ENCODE data around the gene RABGAP1L. TPM values are rescaled to one million over a fixed set of nuclear protein-coding genes. Genes with fewer than 3 reads are reported as not detected.

The RABGAP1L gene
- total RNA-seq, 4 donors from 2014 or later, result 70.5 to 100 (median 92.6) TPM

GRCh38 chr1:174818951-174819350 lies 659.6 kb downstream of the RABGAP1L start:
- Histone ChIP-seq H3K27ac (no peak overlapping the region), H3K4me3 (replicated peaks in 1 of 3) (no peak overlapping the region), H3K4me1 (no peaks in the 10 kb centered on the region), H3K27me3 (no peaks in the 10 kb centered on the region), H3K36me3 (no peaks in the 10 kb centered on the region), H3K9me3 (no peaks in the 10 kb centered on the region)
- peak; percentile 57 to 72 for DNase-seq
- 20 to 24% methylated on average over 1 of the region's 1 CpG for WGBS, 2 donors
- no peak for TF ChIP-seq POLR2A (IDR thresholded peaks at IDR 0.05)
- TF ChIP-seq, protein P1, sequence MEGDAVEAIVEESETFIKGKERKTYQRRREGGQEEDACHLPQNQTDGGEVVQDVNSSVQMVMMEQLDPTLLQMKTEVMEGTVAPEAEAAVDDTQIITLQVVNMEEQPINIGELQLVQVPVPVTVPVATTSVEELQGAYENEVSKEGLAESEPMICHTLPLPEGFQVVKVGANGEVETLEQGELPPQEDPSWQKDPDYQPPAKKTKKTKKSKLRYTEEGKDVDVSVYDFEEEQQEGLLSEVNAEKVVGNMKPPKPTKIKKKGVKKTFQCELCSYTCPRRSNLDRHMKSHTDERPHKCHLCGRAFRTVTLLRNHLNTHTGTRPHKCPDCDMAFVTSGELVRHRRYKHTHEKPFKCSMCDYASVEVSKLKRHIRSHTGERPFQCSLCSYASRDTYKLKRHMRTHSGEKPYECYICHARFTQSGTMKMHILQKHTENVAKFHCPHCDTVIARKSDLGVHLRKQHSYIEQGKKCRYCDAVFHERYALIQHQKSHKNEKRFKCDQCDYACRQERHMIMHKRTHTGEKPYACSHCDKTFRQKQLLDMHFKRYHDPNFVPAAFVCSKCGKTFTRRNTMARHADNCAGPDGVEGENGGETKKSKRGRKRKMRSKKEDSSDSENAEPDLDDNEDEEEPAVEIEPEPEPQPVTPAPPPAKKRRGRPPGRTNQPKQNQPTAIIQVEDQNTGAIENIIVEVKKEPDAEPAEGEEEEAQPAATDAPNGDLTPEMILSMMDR (IDR thresholded peaks at IDR 0.05), result no peak
- intact Hi-C loops (cut with DNase I), result no loop called here

DNA sequence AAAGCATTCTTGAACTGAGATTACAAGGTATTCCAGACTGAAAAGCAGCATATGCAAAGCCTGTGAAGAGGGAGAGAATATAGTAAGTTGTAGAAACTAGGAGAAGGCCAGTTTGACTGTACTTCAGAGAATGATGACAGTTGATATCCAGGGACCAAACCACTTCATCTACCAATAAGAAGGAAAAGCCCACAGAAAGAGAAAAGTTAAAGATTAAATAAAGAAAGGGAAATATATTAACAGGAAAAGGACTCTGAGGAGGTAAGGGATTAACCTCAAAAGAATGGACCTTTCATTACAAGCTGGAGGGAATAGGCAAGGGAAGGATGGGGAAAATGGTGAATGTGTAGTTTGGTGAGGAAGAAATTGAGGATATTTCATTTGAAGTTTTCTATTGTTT lies 660.3 kb downstream of the RABGAP1L start:
- DNase-seq, result no peak
- no peaks in the 10 kb centered on the region for H3K4me1 ChIP-seq
- H3K9me3 ChIP-seq, result no peaks in the 10 kb centered on the region
- intact Hi-C loops (cut with DNase I), result no loop called here
- no peaks in the 10 kb centered on the region for H3K27me3 ChIP-seq
- no peak overlapping the region for H3K27ac ChIP-seq
- H3K4me3 ChIP-seq (replicated peaks in 1 of 3), result no peak overlapping the region
- H3K36me3 ChIP-seq, result no peaks in the 10 kb centered on the region
- no peak for TF ChIP-seq POLR2A (IDR thresholded peaks at IDR 0.05)
- TF ChIP-seq, protein P1 (IDR thresholded peaks at IDR 0.05), result no peak

DNA sequence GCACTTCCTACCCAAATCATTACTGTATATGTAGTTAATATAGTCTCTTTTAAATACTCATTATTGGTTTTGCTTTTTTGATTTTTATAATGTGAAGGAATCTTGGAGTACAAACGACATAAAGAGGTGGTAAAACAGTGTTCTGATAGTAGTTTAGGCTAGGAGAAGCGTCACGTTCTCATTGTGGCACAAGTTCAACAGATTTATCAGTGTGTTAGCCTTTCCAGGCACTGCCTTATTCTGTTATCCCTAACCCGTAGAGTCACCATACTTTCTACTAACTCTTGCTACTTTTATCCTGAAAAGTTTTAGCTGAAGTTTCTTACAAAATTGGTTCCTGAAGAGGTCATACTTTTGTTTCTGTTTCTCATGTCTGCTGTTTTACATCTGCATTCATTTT lies 665.8 kb downstream of the RABGAP1L start:
- H3K36me3 ChIP-seq, result no peaks in the 10 kb centered on the region
- TF ChIP-seq, protein P1 (IDR thresholded peaks at IDR 0.05), result no peak
- no peak for TF ChIP-seq POLR2A (IDR thresholded peaks at IDR 0.05)
- H3K4me3 ChIP-seq (replicated peaks in 1 of 3), result no peak overlapping the region
- no peak for DNase-seq
- no peak overlapping the region for H3K27ac ChIP-seq
- no peaks in the 10 kb centered on the region for H3K27me3 ChIP-seq
- intact Hi-C loops (cut with DNase I), result no loop called here
- H3K4me1 ChIP-seq, result no peaks in the 10 kb centered on the region
- WGBS, 2 donors, result 92 to 94% methylated on average over 4 of the region's 4 CpGs
- no peaks in the 10 kb centered on the region for H3K9me3 ChIP-seq

DNA sequence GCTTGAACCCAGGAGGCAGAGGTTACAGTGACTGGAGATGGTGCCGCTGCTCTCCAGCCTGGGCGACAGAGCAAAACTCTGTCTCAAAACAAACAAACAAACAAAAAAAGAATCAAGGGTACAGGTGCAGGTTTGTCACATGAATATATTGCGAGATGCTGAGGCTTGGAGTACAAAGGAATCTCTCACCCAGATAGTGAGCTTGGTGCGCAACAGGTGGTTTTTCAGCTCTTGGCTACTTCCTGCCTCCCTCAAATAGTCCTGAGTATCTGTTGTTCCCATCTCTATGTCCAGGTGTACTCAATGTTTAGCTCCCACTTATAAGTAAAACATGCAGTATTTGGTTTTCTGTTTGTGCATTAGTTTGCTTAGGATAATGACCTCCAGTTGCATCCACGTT lies 666.5 kb downstream of the RABGAP1L start:
- intact Hi-C loops (cut with DNase I), result no loop called here
- no peak for DNase-seq
- no peak overlapping the region for H3K27ac ChIP-seq
- TF ChIP-seq, protein P1 (IDR thresholded peaks at IDR 0.05), result no peak
- TF ChIP-seq POLR2A (IDR thresholded peaks at IDR 0.05), result no peak
- H3K27me3 ChIP-seq, result no peaks in the 10 kb centered on the region
- no peaks in the 10 kb centered on the region for H3K9me3 ChIP-seq
- 95 to 98% methylated on average over 5 of the region's 5 CpGs for WGBS, 2 donors
- no peaks in the 10 kb centered on the region for H3K4me1 ChIP-seq
- no peaks in the 10 kb centered on the region for H3K36me3 ChIP-seq
- no peak overlapping the region for H3K4me3 ChIP-seq (replicated peaks in 1 of 3)

DNA sequence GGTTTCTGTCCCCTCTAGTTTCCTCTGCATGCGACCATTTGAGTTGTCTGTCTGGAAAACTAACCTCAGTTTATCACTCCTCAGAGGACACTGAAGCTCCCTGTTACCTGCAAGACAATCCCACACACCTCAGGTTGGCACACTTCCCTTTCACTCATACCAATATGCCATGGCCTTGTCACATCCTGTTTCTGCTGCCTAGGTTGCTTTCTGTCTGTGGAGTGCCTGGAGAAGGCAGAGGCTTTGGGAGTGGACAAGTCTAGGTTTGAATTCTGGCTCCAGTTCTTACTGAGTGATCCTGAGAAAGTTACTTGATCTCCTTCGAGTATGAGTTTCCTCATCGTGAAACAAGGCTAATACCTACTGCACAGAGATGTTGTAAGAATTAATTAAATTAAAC lies 668.9 kb downstream of the RABGAP1L start:
- Histone ChIP-seq H3K27ac (no peak overlapping the region), H3K4me3 (replicated peaks in 1 of 3) (no peak overlapping the region), H3K27me3 (no peaks in the 10 kb centered on the region), H3K9me3 (no peaks in the 10 kb centered on the region), H3K4me1 (no peaks in the 10 kb centered on the region), H3K36me3 (no peaks in the 10 kb centered on the region)
- 93 to 98% methylated on average over 3 of the region's 3 CpGs for WGBS, 2 donors
- intact Hi-C loops (cut with DNase I), result no loop called here
- TF ChIP-seq, protein P1 (IDR thresholded peaks at IDR 0.05), result no peak
- no peak for TF ChIP-seq POLR2A (IDR thresholded peaks at IDR 0.05)
- DNase-seq, result no peak

Measured in thyroid gland (tissue), 4 donors.